ENCODE measurements around the gene EHD2. TPM values are rescaled to one million over a fixed set of nuclear protein-coding genes. Genes with fewer than 3 reads are reported as not detected.
"Not testable (repeated sequence)": the region's sequence is repeated elsewhere in the genome, so short reads cannot be mapped to it uniquely, and the experiment has no call there.

Gene EHD2, protein sequence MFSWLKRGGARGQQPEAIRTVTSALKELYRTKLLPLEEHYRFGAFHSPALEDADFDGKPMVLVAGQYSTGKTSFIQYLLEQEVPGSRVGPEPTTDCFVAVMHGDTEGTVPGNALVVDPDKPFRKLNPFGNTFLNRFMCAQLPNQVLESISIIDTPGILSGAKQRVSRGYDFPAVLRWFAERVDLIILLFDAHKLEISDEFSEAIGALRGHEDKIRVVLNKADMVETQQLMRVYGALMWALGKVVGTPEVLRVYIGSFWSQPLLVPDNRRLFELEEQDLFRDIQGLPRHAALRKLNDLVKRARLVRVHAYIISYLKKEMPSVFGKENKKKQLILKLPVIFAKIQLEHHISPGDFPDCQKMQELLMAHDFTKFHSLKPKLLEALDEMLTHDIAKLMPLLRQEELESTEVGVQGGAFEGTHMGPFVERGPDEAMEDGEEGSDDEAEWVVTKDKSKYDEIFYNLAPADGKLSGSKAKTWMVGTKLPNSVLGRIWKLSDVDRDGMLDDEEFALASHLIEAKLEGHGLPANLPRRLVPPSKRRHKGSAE
- total RNA-seq (2021; fragmentation: NEBNext Ultra II Directional; extraction: Animal tissue kit (Norgen Biotek cat#: 25700)): 100 to 1,000 TPM; 321 to 395 (median 334) TPM
- long read RNA-seq, transcript EHD2-201 (6 exons, 3,585 nt): major isoform, 11 of 95 reads
- long read RNA-seq, partial matches to known transcripts: 10 of 95 reads
- long read RNA-seq, other reads (novel, unspliced or antisense): 74 of 95 reads

DNA sequence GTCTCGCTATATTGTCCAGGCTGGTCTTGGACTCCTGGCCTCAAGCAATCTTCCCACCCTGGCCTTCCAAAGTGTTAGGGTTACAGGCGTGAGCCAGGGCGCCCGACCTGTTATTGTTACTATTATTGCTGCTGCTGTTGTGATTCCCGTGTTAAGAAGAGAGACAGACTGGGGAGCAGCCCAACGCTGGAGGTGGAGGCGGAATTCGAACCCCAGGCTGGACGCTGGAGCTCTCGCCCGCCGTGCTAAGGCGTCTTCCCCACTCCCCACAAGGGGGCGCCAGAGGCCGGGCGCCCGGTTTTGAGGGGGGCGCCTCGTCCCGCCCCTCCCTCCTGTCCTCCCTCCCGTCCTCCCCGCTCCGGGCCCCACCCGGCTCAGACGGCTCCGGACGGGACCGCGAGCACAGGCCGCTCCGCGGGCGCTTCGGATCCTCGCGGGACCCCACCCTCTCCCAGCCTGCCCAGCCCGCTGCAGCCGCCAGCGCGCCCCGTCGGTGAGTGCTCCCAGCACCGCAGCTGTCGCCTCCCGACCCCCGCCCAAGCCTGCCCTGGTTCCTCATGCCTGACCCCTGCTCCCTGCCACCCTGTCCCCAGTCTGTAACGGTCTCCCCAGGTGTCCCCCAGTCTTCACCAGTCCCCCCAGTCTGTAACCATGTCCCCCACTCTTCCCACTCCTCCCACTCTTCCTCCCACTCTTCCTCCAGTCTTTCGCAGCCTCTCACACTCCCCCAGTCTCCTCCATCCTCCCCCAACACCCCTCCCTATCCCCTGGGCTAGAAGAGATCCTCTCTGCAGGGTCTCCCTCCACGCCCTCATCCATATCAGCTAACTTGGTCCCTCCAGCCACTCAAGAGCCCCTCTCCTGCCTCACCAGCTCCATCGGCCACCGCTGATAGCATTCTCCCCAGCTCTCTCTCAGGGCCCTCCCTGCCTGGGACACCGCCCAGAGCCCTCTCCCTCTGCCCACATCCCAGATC is at the start of gene EHD2:
EHD2 (plus strand) TSS at position 377 of the 976 bp plus-strand sequence. CDS start 3,191 bp downstream, outside the sequence.
- TF ChIP-seq, protein P1, sequence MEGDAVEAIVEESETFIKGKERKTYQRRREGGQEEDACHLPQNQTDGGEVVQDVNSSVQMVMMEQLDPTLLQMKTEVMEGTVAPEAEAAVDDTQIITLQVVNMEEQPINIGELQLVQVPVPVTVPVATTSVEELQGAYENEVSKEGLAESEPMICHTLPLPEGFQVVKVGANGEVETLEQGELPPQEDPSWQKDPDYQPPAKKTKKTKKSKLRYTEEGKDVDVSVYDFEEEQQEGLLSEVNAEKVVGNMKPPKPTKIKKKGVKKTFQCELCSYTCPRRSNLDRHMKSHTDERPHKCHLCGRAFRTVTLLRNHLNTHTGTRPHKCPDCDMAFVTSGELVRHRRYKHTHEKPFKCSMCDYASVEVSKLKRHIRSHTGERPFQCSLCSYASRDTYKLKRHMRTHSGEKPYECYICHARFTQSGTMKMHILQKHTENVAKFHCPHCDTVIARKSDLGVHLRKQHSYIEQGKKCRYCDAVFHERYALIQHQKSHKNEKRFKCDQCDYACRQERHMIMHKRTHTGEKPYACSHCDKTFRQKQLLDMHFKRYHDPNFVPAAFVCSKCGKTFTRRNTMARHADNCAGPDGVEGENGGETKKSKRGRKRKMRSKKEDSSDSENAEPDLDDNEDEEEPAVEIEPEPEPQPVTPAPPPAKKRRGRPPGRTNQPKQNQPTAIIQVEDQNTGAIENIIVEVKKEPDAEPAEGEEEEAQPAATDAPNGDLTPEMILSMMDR (IDR thresholded peaks at IDR 0.05): peak; percentile 100
- peak; percentile 60 for DNase-seq
- Mint-ChIP-seq H3K4me1 (ENCODE audit: low read depth) (peaks cover 39% of the 10 kb centered on the region), H3K36me3 (ENCODE audit: low read depth) (peaks cover 28% of the 10 kb centered on the region), H3K27me3 (ENCODE audit: insufficient read depth) (no peaks in the 10 kb centered on the region; the same call in none of the 2 replicates), H3K9me3 (no peaks in the 10 kb centered on the region), H3K27ac (peak within 1 kb of the TSS; percentile 77), H3K4me3 (peak within 1 kb of the TSS; percentile 93)

DNA sequence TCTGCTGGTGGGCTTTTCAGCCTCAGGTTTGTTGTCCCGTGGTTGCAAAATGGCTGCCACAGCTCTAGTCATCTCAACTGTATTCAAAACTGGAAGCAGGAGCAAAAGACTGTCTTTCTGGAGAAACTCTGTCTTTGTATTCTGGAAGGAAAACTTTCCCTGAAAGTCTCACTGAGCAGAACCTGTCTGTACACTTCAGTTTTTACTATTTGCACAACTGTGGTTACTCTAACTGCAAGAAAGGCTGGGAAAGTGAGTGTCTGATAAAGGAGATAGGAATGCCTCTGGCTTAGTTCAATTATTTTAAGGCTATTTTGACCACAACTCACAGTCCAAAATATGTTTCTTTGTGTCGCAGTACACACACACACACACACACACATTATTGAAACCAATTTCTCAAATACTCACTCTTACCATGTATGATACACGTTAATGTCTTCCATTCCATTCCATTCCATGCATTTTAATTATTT is 49.7 kb upstream of the EHD2 start:
- peak overlapping the region; percentile 74 for H3K4me3 Mint-ChIP-seq

GRCh38 chr19:47663911-47664771 is 49.1 kb upstream of the EHD2 start:
- H3K27ac Mint-ChIP-seq: peak overlapping the region; percentile 94
- peaks cover 63% of the 10 kb centered on the region for H3K4me1 Mint-ChIP-seq (ENCODE audit: low read depth)
- H3K9me3 Mint-ChIP-seq: no peaks in the 10 kb centered on the region
- TF ChIP-seq, protein P1 (IDR thresholded peaks at IDR 0.05): no peak
- peaks cover 6% of the 10 kb centered on the region for H3K36me3 Mint-ChIP-seq (ENCODE audit: low read depth)
- H3K27me3 Mint-ChIP-seq (ENCODE audit: insufficient read depth): peaks cover 3% of the 10 kb centered on the region; the same call in 1 of the 2 replicates
- DNase-seq: peak; percentile 97
- H3K4me3 Mint-ChIP-seq: peak overlapping the region; percentile 74

More for the DNA sequence above, 49.7 kb upstream of the EHD2 start:
- DNase-seq: peak; percentile 96
- Mint-ChIP-seq H3K36me3 (ENCODE audit: low read depth) (peaks cover 6% of the 10 kb centered on the region), H3K4me1 (ENCODE audit: low read depth) (peaks cover 63% of the 10 kb centered on the region), H3K27me3 (ENCODE audit: insufficient read depth) (peaks cover 3% of the 10 kb centered on the region; the same call in 1 of the 2 replicates), H3K27ac (peak overlapping the region; percentile 94), H3K9me3 (no peaks in the 10 kb centered on the region)
- TF ChIP-seq, protein P1 (IDR thresholded peaks at IDR 0.05): no peak

- peaks cover 33% of the 10 kb centered on the region for H3K4me1 Mint-ChIP-seq (ENCODE audit: low read depth)
- DNase-seq; H3K27me3 Mint-ChIP-seq (ENCODE audit: insufficient read depth); H3K9me3 Mint-ChIP-seq; H3K27ac Mint-ChIP-seq; H3K36me3 Mint-ChIP-seq (ENCODE audit: low read depth); H3K4me3 Mint-ChIP-seq: not testable (repeated sequence)
Measured at GRCh38 chr19:47668556-47668955, 44.7 kb upstream of the EHD2 start.

DNA sequence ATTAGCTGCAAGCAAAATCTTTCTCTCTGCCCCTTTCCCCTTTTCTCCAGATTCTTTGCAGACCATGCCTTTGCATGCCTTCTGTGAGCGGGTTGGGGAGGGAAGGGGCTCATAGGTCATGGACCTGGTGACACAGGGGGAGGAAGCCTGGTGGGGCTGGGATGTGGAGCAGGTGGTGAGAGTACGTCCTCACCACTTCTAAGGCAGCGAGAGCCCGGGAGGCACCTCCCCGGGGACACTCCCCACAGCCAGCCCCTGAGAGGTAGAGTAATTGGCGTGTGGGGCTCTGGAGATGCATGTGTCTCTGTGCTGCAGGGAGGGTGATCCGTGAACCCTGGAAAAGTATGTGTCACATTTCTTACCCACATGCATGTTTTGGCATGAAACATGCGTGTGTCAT is 42.5 kb upstream of the EHD2 start:
- Mint-ChIP-seq H3K27me3 (ENCODE audit: insufficient read depth) (peaks cover 2% of the 10 kb centered on the region), H3K4me1 (ENCODE audit: low read depth) (peaks cover 11% of the 10 kb centered on the region), H3K9me3 (no peaks in the 10 kb centered on the region), H3K36me3 (ENCODE audit: low read depth) (peaks cover 23% of the 10 kb centered on the region), H3K27ac (no peak overlapping the region), H3K4me3 (no peak overlapping the region)
- no peak for DNase-seq
- TF ChIP-seq, protein P1 (IDR thresholded peaks at IDR 0.05): no peak
